A549 (cell line): ENCODE data around the gene DDIT4.

Experiments
- HDAC2 ChIP-seq: fragments of 200-600 bp; sonication (generic); IDR thresholded peaks from 2 replicates; pipeline ENCODE4 v1.6.1; 2016
- POLR2A ChIP-seq: IDR thresholded peaks from 2 replicates; pipeline ENCODE4 v1.6.1; 2012; ENCODE audit warnings: mild to moderate bottlenecking, low read length
- POLR2AphosphoS2 ChIP-seq: conservative IDR thresholded peaks from 2 replicates; pipeline ENCODE4 v1.6.1; 2012; ENCODE audit warnings: low read length, improper control_type of control experiment, inconsistent platforms
- RAD21 ChIP-seq, 2 experiments: fragments of >200 bp in 1 of 2; sonication (Bioruptor Twin) in 1 of 2; formaldehyde crosslinking in 1 of 2; IDR thresholded peaks in 1 of 2; conservative IDR thresholded peaks in 1 of 2; 2 replicates in 1 of 2; 3 replicates in 1 of 2; pipeline ENCODE4 v1.6.1; 2012 to 2018; ENCODE audit warnings: inconsistent platforms in 1 of 2
- ZC3H11A ChIP-seq: fragments of 450-650 bp; IDR thresholded peaks from 2 replicates; pipeline ENCODE4 v1.6.1; 2014; ENCODE audit warnings: antibody characterized with exemption, mild to moderate bottlenecking

DNA sequence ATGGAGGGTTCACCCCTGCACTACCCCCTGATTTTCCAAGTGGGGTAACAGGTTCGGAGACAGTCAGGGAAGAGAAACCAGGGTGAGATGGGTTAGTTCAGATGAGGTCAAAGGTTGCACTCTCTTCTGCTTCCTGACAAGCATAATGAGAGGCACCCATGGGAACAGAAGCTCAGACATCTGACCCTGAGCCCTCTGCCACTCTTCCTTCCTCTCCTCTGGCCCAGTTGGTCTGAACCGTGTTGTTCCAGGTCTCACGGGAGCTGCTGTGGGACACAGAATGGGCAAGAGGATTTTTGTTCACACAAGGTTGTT, 42.6 kb downstream of the DDIT4 start:
- TF ChIP-seq POLR2A (no peak), ZC3H11A (no peak), RAD21 (conservative IDR thresholded peaks at IDR 0.05 in 1 of 2, IDR thresholded peaks at IDR 0.05 in 1 of 2) (no peak), HDAC2 (no peak), POLR2AphosphoS2 (no peak)
